Measurements from ENCODE around the gene SLC51A. TPM values are rescaled to one million over a fixed set of nuclear protein-coding genes. Genes with fewer than 3 reads are reported as not detected.
A peak's percentile ranks its signal among the peaks of the same experiment; 100 is the strongest.

Gene SLC51A
- total RNA-seq, 2 experiments from 2014 or later = not detected

DNA sequence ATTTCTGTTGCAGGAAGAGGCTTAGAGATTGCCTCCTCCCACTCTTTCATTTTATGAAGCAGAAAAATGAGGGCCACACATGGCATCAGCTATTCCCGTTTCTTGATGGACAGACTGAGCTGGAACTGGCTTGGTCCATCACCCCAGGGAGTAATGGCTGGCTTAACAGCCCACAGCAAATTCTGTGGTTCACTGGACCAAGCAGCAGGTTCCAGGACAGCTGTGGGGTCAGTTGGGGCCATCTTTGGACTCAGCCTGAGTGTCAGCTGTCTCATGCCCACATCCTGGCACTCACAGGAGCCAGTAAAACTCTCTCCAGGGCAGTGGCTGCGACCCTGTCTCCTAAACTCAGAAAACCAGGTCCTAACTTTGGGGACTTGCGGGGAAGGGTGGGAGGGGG lies 41.7 kb upstream of the SLC51A start:
- Mint-ChIP-seq H3K27me3 (no peaks in the 10 kb centered on the region), H3K4me3 (no peak overlapping the region), H3K36me3 (ENCODE audit: low read depth) (peaks cover 1% of the 10 kb centered on the region), H3K4me1 (ENCODE audit: low read depth) (peaks cover 12% of the 10 kb centered on the region), H3K27ac (no peak overlapping the region), H3K9me3 (peaks cover 1% of the 10 kb centered on the region)
- no peak for ATAC-seq
- ChIA-PET CTCF (no interaction called here), POLR2A (interaction anchor here (1.4 kb wide), 1 partner anchor 14 kb away, joined by 3 read pairs; no protein-coding TSS in a partner anchor)
- no peak for DNase-seq
- intact Hi-C loops (cut with micrococcal nuclease) = no loop called here
- TF ChIP-seq, protein P1, sequence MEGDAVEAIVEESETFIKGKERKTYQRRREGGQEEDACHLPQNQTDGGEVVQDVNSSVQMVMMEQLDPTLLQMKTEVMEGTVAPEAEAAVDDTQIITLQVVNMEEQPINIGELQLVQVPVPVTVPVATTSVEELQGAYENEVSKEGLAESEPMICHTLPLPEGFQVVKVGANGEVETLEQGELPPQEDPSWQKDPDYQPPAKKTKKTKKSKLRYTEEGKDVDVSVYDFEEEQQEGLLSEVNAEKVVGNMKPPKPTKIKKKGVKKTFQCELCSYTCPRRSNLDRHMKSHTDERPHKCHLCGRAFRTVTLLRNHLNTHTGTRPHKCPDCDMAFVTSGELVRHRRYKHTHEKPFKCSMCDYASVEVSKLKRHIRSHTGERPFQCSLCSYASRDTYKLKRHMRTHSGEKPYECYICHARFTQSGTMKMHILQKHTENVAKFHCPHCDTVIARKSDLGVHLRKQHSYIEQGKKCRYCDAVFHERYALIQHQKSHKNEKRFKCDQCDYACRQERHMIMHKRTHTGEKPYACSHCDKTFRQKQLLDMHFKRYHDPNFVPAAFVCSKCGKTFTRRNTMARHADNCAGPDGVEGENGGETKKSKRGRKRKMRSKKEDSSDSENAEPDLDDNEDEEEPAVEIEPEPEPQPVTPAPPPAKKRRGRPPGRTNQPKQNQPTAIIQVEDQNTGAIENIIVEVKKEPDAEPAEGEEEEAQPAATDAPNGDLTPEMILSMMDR (IDR thresholded peaks at IDR 0.05) = no peak

DNA sequence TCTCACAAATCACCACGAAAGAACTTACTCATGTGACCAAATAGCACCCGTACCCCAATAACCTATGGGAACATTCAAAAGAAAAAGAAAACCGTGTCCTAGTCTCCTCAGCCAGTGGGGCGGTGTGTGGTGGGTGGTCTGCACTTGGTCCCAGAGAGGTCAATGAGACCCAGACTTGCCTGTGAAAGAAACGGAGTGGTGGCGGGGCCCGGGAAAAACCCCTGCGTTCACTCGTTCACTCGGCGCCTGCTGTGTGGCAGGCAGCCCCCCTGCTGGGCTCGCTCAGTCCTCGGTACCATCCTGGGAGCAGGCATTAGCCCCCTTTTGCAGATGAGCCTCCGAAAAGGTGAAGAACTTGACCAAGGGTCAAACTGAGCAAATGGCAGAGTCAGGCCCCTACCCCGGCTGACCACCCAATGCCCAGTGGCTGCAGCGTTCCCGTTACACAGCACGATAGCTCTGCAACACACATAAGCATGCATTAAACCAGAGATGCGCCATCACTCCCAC lies 41.2 kb upstream of the SLC51A start:
- no peaks in the 10 kb centered on the region for H3K27me3 Mint-ChIP-seq
- no peak overlapping the region for H3K4me3 Mint-ChIP-seq
- TF ChIP-seq, protein P1 (IDR thresholded peaks at IDR 0.05) = no peak
- peaks cover 1% of the 10 kb centered on the region for H3K36me3 Mint-ChIP-seq (ENCODE audit: low read depth)
- ATAC-seq (no peak), DNase-seq (no peak)
- intact Hi-C loops (cut with micrococcal nuclease) = no loop called here
- peaks cover 18% of the 10 kb centered on the region for H3K4me1 Mint-ChIP-seq (ENCODE audit: low read depth)
- CTCF ChIA-PET = no interaction called here
- peaks cover 1% of the 10 kb centered on the region for H3K9me3 Mint-ChIP-seq
- POLR2A ChIA-PET = interaction anchor here (1.4 kb wide), 1 partner anchor 15 kb away, joined by 3 read pairs; no protein-coding TSS in a partner anchor
- H3K27ac Mint-ChIP-seq = no peak overlapping the region

DNA sequence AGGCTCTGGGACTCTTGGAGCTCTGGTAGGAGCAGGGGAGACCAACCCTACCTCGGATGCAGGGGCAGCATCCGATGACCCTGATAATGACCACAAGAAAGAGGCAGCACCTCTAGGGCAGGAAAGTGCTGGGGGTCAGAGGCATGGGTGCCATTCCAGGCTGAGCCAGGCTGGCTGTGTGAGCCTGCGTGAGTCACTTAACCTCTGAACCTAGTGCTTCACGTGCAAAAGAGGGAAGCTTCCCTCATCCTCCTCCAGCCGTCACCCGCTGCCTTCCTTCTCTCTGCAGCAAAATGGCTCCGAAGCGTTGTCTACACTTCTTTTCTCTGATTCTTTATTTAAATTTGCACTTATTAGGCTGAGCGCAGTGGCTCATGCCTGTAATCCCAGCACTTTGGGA lies 40.6 kb upstream of the SLC51A start:
- Mint-ChIP-seq H3K27ac (no peak overlapping the region), H3K4me1 (ENCODE audit: low read depth) (peaks cover 22% of the 10 kb centered on the region), H3K4me3 (no peak overlapping the region), H3K27me3 (no peaks in the 10 kb centered on the region), H3K36me3 (ENCODE audit: low read depth) (peaks cover 1% of the 10 kb centered on the region), H3K9me3 (peaks cover 1% of the 10 kb centered on the region)
- intact Hi-C loops (cut with micrococcal nuclease) = no loop called here
- ATAC-seq (no peak), DNase-seq (no peak)
- ChIA-PET CTCF (no interaction called here), POLR2A (no interaction called here)
- TF ChIP-seq, protein P1 (IDR thresholded peaks at IDR 0.05) = no peak

DNA sequence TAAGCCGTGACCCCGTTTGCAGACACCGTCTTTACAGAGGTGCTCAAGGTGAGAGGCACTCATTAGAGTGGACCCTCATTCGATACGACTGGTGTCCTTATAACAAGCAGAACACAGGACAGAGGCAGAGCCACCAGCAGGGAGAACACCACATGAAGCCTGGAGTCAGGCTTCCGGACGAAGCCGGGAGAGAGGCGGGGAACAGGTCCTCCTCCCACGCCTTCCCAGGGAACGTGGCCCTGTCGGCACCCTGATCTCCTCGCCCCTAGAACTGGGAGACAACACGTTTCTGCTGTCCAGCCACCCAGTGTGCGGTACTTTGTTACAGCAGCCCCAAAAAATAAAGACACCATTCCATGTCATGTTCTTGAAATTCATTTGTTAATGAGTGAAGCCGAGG lies 38.8 kb upstream of the SLC51A start:
- peaks cover 1% of the 10 kb centered on the region for H3K36me3 Mint-ChIP-seq (ENCODE audit: low read depth)
- H3K27me3 Mint-ChIP-seq = no peaks in the 10 kb centered on the region
- peak overlapping the region; percentile 76 for H3K27ac Mint-ChIP-seq
- intact Hi-C loops (cut with micrococcal nuclease) = no loop called here
- no peak for ATAC-seq
- H3K4me3 Mint-ChIP-seq = no peak overlapping the region
- ChIA-PET CTCF (no interaction called here), POLR2A (no interaction called here)
- no peak for DNase-seq
- peaks cover 39% of the 10 kb centered on the region for H3K4me1 Mint-ChIP-seq (ENCODE audit: low read depth)
- TF ChIP-seq, protein P1 (IDR thresholded peaks at IDR 0.05) = no peak
- peaks cover 1% of the 10 kb centered on the region for H3K9me3 Mint-ChIP-seq

DNA sequence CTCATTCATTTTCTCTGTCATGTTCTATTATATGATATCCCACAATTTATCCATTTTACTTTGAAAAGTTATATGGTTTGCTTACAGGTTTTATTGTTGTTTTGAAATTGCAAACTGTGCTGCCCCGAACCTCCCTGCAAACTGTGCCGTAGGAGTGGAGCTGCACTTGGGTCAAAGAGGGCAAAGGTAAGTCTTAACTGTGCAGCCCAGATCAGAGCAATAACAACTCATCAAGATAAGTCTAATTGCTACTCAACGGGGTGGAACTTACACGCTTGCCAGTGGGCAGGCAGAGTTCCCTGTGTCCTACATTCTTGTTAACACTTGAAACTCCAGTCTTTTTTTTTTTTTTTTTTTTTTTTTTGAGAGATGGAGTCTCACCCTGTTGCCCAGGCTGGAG lies 38.4 kb upstream of the SLC51A start:
- ATAC-seq = no peak
- H3K4me1 Mint-ChIP-seq (ENCODE audit: low read depth) = peaks cover 43% of the 10 kb centered on the region
- TF ChIP-seq, protein P1 (IDR thresholded peaks at IDR 0.05) = no peak
- intact Hi-C loops (cut with micrococcal nuclease) = no loop called here
- POLR2A ChIA-PET = interaction anchor here (1.3 kb wide), 1 partner anchor 10 kb away, joined by 3 read pairs; no protein-coding TSS in a partner anchor
- H3K36me3 Mint-ChIP-seq (ENCODE audit: low read depth) = peaks cover 1% of the 10 kb centered on the region
- no peaks in the 10 kb centered on the region for H3K27me3 Mint-ChIP-seq
- CTCF ChIA-PET = no interaction called here
- H3K4me3 Mint-ChIP-seq = no peak overlapping the region
- H3K9me3 Mint-ChIP-seq = peaks cover 1% of the 10 kb centered on the region
- peak overlapping the region; percentile 76 for H3K27ac Mint-ChIP-seq
- no peak for DNase-seq
